ENCODE measurements around the gene CREB5. TPM values are rescaled to one million over a fixed set of nuclear protein-coding genes. Genes with fewer than 3 reads are reported as not detected.

The CREB5 gene
- total RNA-seq, 1 donor from 2014 or later = 25.7 TPM

- no peak overlapping the region for H3K4me3 ChIP-seq (ENCODE audit: low read depth, low read length)
- no peak for DNase-seq (ENCODE audit: low read depth)
- TF ChIP-seq CTCF (conservative IDR thresholded peaks at IDR 0.05; ENCODE audit: low read depth, low read length) = no peak
Observed at GRCh38 chr7:28842769-28843295, 430.5 kb downstream of the CREB5 start.

- H3K4me3 ChIP-seq (ENCODE audit: low read depth, low read length) = no peak overlapping the region
- no peak for TF ChIP-seq CTCF (conservative IDR thresholded peaks at IDR 0.05; ENCODE audit: low read depth, low read length)
- DNase-seq (ENCODE audit: low read depth) = no peak
Observed at GRCh38 chr7:28845106-28845505, 432.8 kb downstream of the CREB5 start.

- DNase-seq (ENCODE audit: low read depth) = no peak
- no peak overlapping the region for H3K4me3 ChIP-seq (ENCODE audit: low read depth, low read length)
- TF ChIP-seq CTCF (conservative IDR thresholded peaks at IDR 0.05; ENCODE audit: low read depth, low read length) = no peak
Observed at GRCh38 chr7:28847176-28847575, 434.9 kb downstream of the CREB5 start.

GRCh38 chr7:28847681-28848080 lies 435.4 kb downstream of the CREB5 start:
- no peak for TF ChIP-seq CTCF (conservative IDR thresholded peaks at IDR 0.05; ENCODE audit: low read depth, low read length)
- no peak overlapping the region for H3K4me3 ChIP-seq (ENCODE audit: low read depth, low read length)
- DNase-seq (ENCODE audit: low read depth) = no peak

- H3K4me3 ChIP-seq (ENCODE audit: low read depth, low read length) = no peak overlapping the region
- no peak for DNase-seq (ENCODE audit: low read depth)
- TF ChIP-seq CTCF (conservative IDR thresholded peaks at IDR 0.05; ENCODE audit: low read depth, low read length) = no peak
Observed at GRCh38 chr7:28848906-28849305, 436.6 kb downstream of the CREB5 start.

- no peak for DNase-seq (ENCODE audit: low read depth)
- no peak for TF ChIP-seq CTCF (conservative IDR thresholded peaks at IDR 0.05; ENCODE audit: low read depth, low read length)
- H3K4me3 ChIP-seq (ENCODE audit: low read depth, low read length) = no peak overlapping the region
Observed at GRCh38 chr7:28850699-28851098, 438.4 kb downstream of the CREB5 start.

GRCh38 chr7:28853150-28853549 lies 440.8 kb downstream of the CREB5 start:
- H3K4me3 ChIP-seq (ENCODE audit: low read depth, low read length) = peak overlapping the region; percentile 70
- DNase-seq (ENCODE audit: low read depth) = no peak
- no peak for TF ChIP-seq CTCF (conservative IDR thresholded peaks at IDR 0.05; ENCODE audit: low read depth, low read length)
